Kidney epithelial cell (primary cell): ENCODE results near the gene ARHGEF33. TPM values are rescaled to one million over a fixed set of nuclear protein-coding genes. Genes with fewer than 3 reads are reported as not detected.

Experiments
- DNase-seq: peaks from one replicate; pipeline ENCODE4 v3.0.0-alpha.2; 2010; ENCODE audit warnings: low read depth
- H3K27me3 ChIP-seq: 2 replicates; pipeline ENCODE4 v1.6.0; 2011; ENCODE audit warnings: low read length; ENCODE audit not compliant: control insufficient read depth, insufficient read depth
- H3K36me3 ChIP-seq: 2 replicates; pipeline ENCODE4 v1.5.1; 2011; ENCODE audit warnings: low read length; ENCODE audit not compliant: control insufficient read depth, insufficient read depth
- H3K4me3 ChIP-seq: 2 replicates; pipeline ENCODE4 v1.5.1; 2011; ENCODE audit warnings: low read depth, mild to moderate bottlenecking, control low read depth, low read length
- CTCF ChIP-seq: IDR thresholded peaks from 2 replicates; pipeline ENCODE4 v1.5.1; 2011; ENCODE audit warnings: mild to moderate bottlenecking, moderate library complexity, low read length, control low read depth, inconsistent platforms; ENCODE audit not compliant: insufficient read depth, poor library complexity, severe bottlenecking
- total RNA-seq: library from RNA; depleted of rRNA; stranded (reverse); fragments of >200 nt; gene quantifications from 2 replicates; pipeline ENCODE4 v1.2.3, GENCODE V29; 2015

The ARHGEF33 gene
- total RNA-seq, 1 donor from 2014 or later = 0.46 TPM

DNA sequence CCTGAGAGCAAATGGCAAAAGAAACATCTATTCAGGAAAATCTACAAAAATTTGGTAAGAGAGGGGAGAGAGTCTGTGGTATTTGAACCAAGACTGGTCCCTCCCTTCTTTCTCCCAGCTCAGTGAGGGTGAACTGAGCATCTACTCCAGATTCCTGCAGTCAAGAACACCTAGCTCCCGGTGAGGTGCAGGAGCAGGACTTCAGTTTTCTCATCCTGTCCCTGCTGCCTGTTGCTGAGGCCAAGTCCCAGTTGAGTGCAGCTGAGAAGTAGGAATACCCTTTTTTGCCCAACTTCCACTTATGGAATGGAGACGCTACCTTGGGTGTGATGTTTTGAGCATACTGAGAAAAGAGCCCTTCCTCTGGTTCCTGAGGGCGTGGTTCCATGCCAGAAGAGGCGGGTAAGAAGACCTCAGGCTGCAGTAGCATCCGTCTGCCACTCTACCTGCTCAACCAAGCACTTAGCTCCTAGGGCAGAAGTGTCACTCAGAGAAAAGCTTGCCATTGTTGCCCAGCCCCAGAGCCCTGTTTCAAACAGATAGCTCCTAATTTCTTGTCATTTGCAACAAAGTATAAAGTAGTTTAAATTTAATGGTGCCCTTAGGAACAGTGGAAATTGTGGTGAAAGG is 118.3 kb downstream of the ARHGEF33 start:
- no peak for DNase-seq
- no peaks in the 10 kb centered on the region for H3K27me3 ChIP-seq
- TF ChIP-seq CTCF = no peak
- H3K4me3 ChIP-seq = no peak overlapping the region
- no peaks in the 10 kb centered on the region for H3K36me3 ChIP-seq

- Histone ChIP-seq H3K36me3 (no peaks in the 10 kb centered on the region), H3K27me3 (no peaks in the 10 kb centered on the region), H3K4me3 (no peak overlapping the region)
- TF ChIP-seq CTCF = no peak
- no peak for DNase-seq
These were observed 119.0 kb downstream of the ARHGEF33 start for GRCh38 chr2:39008665-39009064.

- H3K36me3 ChIP-seq = no peaks in the 10 kb centered on the region
- no peak overlapping the region for H3K4me3 ChIP-seq
- no peaks in the 10 kb centered on the region for H3K27me3 ChIP-seq
- TF ChIP-seq CTCF = no peak
- DNase-seq = no peak
These were observed 124.2 kb downstream of the ARHGEF33 start for GRCh38 chr2:39013871-39014270.

- Histone ChIP-seq H3K36me3 (no peaks in the 10 kb centered on the region), H3K4me3 (no peak overlapping the region), H3K27me3 (no peaks in the 10 kb centered on the region)
- no peak for DNase-seq
- TF ChIP-seq CTCF = no peak
These were observed 125.7 kb downstream of the ARHGEF33 start for GRCh38 chr2:39015424-39015823.

- DNase-seq = no peak
- Histone ChIP-seq H3K27me3 (no peaks in the 10 kb centered on the region), H3K36me3 (no peaks in the 10 kb centered on the region), H3K4me3 (no peak overlapping the region)
- TF ChIP-seq CTCF = no peak
These were observed 127.7 kb downstream of the ARHGEF33 start for GRCh38 chr2:39017334-39017733.

- Histone ChIP-seq H3K4me3 (no peak overlapping the region), H3K36me3 (no peaks in the 10 kb centered on the region), H3K27me3 (no peaks in the 10 kb centered on the region)
- no peak for DNase-seq
- no peak for TF ChIP-seq CTCF
These were observed 129.0 kb downstream of the ARHGEF33 start for GRCh38 chr2:39018638-39019037.
